Measurements from ENCODE around the gene KCNN3. TPM values are rescaled to one million over a fixed set of nuclear protein-coding genes. Genes with fewer than 3 reads are reported as not detected.

The KCNN3 gene
- total RNA-seq, 4 donors from 2014 or later = 0.24 to 2.4 (median 0.95) TPM

- TF ChIP-seq, protein P1, sequence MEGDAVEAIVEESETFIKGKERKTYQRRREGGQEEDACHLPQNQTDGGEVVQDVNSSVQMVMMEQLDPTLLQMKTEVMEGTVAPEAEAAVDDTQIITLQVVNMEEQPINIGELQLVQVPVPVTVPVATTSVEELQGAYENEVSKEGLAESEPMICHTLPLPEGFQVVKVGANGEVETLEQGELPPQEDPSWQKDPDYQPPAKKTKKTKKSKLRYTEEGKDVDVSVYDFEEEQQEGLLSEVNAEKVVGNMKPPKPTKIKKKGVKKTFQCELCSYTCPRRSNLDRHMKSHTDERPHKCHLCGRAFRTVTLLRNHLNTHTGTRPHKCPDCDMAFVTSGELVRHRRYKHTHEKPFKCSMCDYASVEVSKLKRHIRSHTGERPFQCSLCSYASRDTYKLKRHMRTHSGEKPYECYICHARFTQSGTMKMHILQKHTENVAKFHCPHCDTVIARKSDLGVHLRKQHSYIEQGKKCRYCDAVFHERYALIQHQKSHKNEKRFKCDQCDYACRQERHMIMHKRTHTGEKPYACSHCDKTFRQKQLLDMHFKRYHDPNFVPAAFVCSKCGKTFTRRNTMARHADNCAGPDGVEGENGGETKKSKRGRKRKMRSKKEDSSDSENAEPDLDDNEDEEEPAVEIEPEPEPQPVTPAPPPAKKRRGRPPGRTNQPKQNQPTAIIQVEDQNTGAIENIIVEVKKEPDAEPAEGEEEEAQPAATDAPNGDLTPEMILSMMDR (IDR thresholded peaks at IDR 0.05) = no peak
- no peak for DNase-seq (ENCODE audit: low spot score)
- no peak for ATAC-seq (ENCODE audit: low FRiP score)
Observed at GRCh38 chr1:154659823-154660592, 210.1 kb downstream of the KCNN3 start.

- TF ChIP-seq, protein P1 (IDR thresholded peaks at IDR 0.05) = no peak
- ATAC-seq (ENCODE audit: low FRiP score) (no peak), DNase-seq (ENCODE audit: low spot score) (no peak)
Observed at GRCh38 chr1:154657556-154657955, 212.5 kb downstream of the KCNN3 start.

- ATAC-seq (ENCODE audit: low FRiP score) (no peak), DNase-seq (ENCODE audit: low spot score) (no peak)
- TF ChIP-seq, protein P1 (IDR thresholded peaks at IDR 0.05) = no peak
Observed at GRCh38 chr1:154652893-154653292, 217.2 kb downstream of the KCNN3 start.

Other genes with a start within 250 kb of the KCNN3 start
- gene PMVK, start 66.4 kb upstream of the KCNN3 start, total RNA-seq = 10 to 100 TPM in 2 of 4 donors, 1 to 10 TPM in 2; 7.4 to 16.2 (median 12.1) TPM
- 10 to 100 TPM; 65.0 to 93.7 (median 82.0) TPM for gene PBXIP1, start 85.8 kb upstream of the KCNN3 start, total RNA-seq
- gene PYGO2, start 91.5 kb upstream of the KCNN3 start, total RNA-seq = 10 to 100 TPM; 10.2 to 21.2 (median 15.9) TPM
- 100 to 1,000 TPM; 152 to 265 (median 171) TPM for gene SHC1, start 100.5 kb upstream of the KCNN3 start, total RNA-seq
- gene CKS1B, start 104.4 kb upstream of the KCNN3 start, total RNA-seq = 10 to 100 TPM; 34.0 to 72.8 (median 43.2) TPM
- gene FLAD1, start 113.1 kb upstream of the KCNN3 start, total RNA-seq = 10 to 100 TPM; 26.8 to 43.8 (median 30.9) TPM
- gene LENEP, start 123.3 kb upstream of the KCNN3 start, total RNA-seq = not detected
- 10 to 100 TPM; 38.6 to 66.4 (median 49.2) TPM for gene ZBTB7B, start 132.5 kb upstream of the KCNN3 start, total RNA-seq
- under 1 TPM in 3 of 4 donors, not detected in 1; 0.36 to 0.79 (median 0.38) TPM for gene DCST2, start 163.5 kb upstream of the KCNN3 start, total RNA-seq
- not detected for gene DCST1, start 163.5 kb upstream of the KCNN3 start, total RNA-seq
- gene ADAM15, start 181.0 kb upstream of the KCNN3 start, total RNA-seq = 100 to 1,000 TPM; 116 to 262 (median 157) TPM
- 1 to 10 TPM; 1.7 to 5.0 (median 4.4) TPM for gene EFNA4, start 193.5 kb upstream of the KCNN3 start, total RNA-seq
- 1 to 10 TPM in 2 of 4 donors, under 1 TPM in 1, not detected in 1; 0.84 to 1.8 (median 1.6) TPM for gene EFNA3, start 208.6 kb upstream of the KCNN3 start, total RNA-seq